Limb (tissue), 2 donors: ENCODE data around the gene ATG10.
"Not testable (repeated sequence)": the region's sequence is repeated elsewhere in the genome, so short reads cannot be mapped to it uniquely, and the experiment has no call there.

Source experiments
- DNase-seq, 2 donors: peaks; one replicate each; pipeline ENCODE4 v3.0.0-alpha.2; 2016; ENCODE audit errors: extremely low spot score in 2 of 2

ATG10 gene

DNA sequence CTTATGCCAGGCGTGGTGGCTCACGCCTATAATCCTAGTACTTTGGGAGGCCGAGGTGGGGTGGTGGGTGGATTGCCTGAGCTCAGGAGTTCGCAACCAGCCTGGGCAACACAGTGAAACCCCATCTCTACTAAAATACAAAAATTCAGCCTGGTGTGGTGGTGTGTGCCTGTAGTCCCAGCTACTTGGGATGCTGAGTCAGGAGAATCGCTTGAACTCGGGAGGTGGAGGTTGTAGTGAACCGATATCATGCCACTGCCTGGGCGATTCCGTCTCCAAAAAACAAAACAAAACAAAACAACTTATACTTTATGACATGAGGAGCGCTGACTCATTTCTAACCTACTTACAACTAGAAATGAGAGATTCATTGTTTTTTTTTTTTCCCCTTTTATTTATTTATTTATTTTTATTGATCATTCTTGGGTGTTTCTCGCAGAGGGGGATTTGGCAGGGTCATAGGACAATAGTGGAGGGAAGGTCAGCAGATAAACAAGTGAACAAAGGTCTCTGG is 10.4 kb downstream of the ATG10 start:
- not testable (repeated sequence) for DNase-seq

DNA sequence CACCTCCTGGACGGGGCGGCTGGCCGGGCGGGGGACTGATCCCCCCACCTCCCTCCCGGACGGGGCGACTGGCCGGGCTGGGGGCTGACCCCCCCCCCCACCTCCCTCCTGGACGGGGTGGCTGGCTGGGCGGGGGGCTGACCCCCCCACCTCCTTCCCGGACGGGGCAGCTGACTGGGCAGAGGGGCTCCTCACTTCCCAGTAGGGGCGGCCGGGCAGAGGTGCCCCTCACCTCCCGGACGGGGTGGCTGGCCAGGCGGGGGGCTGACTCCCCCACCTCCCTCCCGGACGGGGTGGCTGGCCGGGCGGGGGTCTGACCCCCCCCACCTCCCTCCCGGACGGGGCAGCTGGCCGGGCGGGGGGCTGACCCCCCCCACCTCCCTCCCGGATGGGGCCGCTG is 11.3 kb downstream of the ATG10 start:
- DNase-seq: not testable (repeated sequence)

DNA sequence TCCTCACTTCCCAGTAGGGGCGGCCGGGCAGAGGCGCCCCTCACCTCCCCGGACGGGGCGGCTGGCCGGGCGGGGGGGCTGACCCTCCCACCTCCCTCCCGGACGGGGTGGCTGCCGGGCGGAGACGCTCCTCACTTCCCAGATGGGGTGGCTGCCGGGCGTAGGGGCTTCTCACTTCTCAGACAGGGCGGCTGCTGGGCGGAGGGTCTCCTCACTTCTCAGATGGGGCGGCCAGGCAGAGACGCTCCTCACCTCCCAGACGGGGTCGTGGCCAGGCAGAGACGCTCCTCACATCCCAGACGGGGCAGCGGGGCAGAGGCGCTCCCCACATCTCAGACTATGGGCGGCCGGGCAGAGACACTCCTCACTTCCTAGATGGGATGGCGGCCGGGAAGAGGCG is 11.7 kb downstream of the ATG10 start:
- DNase-seq: not testable (repeated sequence)

DNA sequence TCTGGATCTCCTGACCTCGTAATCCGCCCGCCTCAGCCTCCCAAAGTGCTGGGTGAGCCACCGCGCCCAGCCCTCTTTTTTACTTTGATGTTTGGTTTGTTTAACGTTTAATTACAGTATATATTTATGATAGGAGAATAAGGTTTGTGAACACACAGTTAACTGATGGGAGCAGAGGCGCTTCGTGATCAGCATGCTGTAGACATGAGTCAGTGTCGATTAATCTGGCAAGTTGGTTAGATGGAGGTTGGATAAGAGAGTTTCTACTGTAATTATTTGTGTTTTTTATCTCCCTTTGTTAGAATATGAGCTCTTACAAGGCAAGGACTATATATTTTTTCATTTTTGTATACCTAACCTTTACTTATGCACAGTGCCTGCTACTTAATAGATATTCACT is 14.3 kb downstream of the ATG10 start:
- no peak for DNase-seq

DNA sequence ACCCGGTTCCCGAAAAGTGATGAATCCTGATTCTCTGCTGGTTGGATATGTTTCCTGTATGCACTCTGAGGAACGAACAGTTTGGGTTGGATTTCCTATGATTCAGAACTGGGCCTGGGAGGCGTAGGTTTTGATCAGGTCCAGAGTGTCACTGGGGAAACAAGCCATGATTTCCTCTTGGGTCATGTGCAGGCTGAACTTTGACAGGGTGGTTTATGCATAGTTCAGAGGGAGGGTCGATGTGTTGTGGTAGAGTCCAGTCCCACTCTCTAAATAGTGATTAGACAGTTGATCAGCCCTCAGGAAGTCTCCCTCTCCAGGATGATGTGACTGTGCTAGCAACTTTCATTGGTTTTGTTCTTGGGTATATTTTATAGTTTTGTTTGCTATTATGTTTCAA is 17.4 kb downstream of the ATG10 start:
- DNase-seq: no peak

DNA sequence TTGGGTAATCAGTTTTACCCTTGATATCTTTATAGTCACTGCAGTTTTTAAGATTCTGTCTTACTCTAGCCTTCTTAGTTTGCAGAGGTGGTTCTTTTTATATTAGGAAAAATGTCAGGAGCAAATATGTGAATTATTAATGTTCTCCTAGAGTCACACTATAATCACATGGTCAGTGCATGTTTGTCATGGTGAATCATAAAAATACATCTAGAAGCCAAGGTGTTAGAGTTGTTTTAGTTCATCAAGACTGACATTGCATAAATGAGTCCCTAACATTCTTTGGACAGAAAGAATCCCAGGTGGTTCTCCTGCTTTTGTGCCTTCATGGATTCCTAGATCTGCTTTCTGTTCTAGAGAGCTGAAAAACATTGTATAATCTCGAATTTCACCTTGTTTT is 22.9 kb downstream of the ATG10 start:
- no peak for DNase-seq

DNA sequence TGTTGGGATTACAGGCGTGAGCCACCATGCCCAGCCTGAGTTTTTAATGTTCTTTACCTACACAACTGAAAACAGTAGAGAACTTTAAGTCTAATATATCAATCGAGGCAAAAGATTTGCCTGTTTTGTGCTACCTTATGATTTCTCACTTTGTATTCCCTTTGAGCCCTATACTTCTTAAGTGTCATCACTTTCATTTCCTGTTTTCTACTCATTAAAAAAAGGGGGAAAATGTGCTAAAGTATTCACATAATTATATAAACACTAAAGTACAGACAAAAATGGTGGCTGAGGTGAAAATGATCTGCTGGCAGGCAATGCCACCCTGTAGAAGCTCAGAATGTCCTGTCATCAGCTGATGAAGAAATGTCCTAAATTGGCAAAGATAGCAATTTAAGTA is 23.6 kb downstream of the ATG10 start:
- DNase-seq: no peak

DNA sequence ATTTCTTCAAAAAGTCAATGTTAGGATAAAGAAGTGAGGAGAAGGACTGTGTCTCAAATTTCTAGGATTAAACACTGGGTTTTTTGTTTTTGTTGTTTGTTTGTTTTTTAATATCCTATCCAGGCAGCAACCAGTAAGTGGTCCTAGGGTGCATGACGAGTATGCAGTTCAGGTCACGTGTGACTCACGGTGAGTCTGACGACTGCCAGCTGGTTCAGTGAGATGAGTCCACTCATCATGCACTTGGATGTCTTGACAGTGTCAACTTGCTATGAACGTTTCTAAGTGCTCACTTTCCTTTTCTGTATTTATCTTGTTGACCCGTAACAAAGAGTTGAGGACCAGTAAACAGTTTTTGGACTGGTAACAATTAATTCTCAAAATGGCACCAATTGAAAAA is 32.7 kb downstream of the ATG10 start:
- DNase-seq: no peak

DNA sequence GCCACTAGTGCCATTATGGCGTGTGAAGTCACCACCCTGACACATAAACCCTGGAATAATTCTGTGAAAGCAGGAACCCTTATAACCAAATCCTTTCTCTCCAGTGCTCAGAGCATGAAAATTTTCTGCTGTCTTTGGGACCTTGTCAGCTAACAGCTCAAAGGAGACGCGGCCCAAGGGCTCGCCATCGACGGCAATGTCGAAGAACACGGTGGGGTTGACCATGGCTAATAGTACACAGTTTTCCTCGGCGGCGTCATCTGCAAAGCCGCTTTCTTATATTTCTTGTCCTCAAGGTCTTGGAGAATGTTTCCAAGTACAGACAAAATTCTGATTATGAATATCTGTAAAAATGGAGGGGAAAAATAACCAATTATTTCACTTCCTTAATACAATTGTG is 38.0 kb downstream of the ATG10 start:
- DNase-seq: not testable (repeated sequence)

DNA sequence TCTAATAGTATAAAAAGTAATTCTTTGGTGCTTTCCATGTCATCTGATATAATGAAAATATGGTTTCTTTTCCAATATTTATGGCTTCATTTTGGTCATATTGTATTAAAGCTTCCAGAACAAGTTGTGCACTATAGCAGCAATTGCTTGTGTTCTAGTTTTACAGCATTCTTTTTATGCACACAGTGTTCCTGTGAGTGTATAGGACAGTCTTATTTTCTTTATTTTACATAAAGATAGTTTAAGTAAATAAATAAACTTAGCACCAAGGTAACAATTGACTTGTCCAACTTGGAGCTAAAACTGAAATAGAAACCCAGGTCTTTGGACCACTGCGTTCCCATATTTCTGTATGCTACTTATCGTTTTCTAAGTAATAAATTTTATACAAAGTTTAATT is 38.9 kb downstream of the ATG10 start:
- DNase-seq: no peak

DNA sequence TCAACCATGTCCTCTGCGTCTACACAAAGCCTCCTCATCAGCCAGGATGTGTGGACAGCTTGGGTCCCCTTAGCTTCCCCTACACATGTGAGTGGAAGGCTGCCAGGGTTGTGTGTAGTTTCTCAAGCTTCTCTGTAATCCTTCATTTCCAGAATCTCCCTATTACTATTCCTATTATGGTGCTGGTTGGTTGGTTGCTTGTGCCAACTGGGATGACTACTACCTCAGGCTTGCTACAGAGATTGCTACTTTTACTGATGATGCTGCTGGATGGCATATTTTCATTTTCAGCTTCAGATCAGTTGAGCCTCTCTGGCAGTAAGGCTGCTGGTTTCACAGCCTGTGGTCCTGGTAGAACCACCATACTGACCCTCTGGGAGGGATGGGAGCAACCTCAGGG is 39.9 kb downstream of the ATG10 start:
- no peak for DNase-seq

DNA sequence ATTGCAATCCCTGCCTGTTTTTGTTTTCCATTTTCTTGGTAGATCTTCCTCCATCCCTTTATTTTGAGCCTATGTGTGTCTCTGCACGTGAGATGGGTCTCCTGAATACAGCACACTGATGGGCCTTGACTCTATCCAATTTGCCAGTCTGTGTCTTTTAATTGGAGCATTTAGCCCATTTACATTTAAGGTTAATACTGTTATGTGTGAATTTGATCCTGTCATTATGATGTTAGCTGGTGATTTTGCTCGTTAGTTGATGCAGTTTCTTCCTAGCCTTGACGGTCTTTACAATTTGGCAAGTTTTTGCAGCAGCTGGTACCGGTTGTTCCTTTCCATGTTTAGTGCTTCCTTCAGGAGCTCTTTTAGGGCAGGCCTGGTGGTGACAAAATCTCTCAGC is 42.8 kb downstream of the ATG10 start:
- DNase-seq: not testable (repeated sequence)

DNA sequence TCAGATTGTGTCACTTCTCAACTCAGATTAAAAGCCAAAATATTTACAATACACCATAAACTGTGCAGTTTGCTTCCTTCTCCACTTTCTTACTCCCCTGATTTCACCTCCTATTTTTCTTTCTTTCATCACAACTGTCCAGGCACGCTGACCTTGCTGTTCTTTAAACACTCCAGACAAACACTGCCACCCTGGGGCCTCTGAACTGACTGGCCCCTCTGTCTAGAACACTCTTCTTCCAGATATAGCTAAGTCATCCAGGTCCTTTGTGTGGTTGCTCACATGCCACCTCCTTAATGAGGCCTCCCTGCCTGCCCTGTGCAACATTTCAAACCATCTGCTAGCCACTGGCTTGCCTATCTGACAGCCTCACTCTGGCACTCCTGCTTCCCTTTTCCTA is 46.6 kb downstream of the ATG10 start:
- no peak for DNase-seq

DNA sequence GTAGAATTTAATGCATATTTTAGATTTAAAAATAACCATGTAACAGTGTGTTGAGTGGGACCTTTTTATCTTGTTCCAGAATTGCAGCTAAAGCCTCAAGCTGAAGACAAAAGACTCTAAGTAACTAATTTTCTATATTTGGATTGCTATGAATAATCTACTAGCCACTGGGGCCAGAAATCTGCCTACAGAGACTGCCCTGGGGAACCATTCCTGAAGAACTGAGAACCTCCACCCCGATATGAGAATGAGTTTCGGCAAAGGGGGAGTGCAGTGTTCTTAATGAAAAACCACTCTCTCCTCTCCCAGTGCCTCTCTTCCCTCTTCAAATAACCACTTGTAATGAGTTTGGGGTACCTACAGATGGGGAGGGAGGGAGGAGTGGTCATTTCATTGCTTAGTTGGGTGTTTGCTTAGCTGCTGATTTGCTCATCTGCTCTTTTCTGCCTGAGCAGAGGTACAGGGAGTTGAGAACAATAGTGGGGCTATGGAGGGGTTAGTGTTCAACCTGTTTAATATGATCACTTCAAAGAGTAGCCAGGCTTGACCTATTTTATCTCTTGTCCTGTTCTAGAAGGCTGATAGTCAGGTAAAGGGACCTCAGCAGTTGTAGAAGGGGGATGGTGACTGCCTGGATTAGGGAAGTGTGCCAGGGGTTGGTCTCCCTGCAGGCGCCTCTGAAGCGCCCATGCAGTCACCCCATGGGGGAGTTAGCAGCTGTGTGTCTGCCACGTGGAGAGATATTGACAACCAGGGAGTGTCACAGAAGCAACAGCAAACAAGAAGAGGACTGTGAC is 47.7 kb downstream of the ATG10 start:
- no peak for DNase-seq

DNA sequence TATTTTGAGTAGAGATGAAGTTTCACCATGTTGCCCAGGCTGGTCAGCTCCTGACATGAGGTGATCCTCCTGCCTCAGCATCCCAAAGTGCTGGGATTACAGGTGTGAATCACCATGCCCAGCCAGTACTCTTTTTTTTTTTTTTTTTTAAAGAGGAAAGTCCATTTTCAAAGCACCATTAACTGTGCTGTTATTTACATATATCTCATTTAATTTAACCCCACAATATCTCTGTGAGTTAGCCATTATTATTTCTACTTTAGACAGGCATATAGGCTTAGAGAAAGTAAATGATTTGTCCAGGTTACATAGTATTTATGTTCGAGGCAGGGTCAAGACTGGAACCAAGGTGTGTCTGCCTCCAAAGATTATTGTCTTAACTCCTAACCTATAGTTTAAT is 50.7 kb downstream of the ATG10 start:
- DNase-seq: no peak

DNA sequence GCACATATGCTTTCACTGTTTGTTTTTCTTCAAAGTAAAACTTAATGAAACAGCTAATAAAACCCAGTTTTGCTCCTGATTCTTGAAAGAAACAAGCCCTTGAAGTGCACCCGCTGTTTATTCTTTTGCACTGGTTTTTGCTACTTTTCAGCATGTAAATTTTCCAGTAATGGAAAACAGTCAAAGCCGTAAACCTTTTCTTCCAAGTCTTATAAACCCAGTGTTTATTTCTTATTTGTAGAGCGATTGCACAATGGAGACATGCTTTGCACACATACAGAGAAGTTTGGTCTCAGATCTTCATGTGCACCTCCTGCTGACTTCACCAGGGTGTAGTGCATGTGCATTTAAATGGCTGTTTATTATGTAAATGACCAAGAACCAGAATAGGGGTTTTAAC is 51.8 kb downstream of the ATG10 start:
- no peak for DNase-seq

DNA sequence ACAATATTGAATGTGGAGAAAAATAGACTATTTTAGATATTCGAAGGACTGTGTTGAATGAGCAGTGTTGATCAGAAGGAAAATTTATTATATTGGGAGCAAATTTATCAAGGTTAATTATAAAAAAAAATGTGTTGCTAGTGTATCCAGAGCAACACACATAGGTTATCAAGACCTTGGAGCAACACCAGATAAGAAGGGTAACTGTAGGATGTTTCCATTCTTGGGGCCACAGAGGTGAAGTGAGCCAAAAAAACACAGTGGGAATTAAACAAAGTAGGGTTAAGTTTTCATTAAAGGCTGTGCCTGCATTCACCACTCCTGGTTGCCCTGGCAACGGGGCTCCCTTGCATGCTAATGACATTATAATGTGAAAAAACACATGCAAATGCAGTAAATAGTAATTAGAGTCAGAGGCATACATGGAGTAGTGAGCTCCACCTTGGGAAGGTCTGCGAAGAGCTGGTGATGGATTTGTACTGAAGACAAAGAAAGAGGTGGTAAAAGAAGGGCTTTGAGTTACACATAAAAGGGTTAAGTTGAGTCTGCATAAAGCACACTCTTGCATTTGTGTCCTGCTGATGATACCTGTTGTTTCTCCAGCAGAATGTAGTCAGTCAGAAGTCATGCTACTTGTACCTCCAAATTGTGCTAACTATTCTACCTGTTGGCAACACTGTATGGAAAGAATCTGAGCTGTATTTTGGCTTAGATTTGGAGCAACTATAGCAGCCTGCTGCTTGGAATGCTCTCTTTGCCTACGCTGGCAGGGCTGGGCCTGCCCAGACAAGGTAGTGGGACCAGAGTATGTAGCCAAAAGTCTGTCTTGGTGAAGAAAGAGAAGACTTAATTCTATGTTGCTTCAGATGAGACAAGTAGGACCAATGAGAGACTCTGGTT is 59.6 kb downstream of the ATG10 start:
- DNase-seq: no peak

DNA sequence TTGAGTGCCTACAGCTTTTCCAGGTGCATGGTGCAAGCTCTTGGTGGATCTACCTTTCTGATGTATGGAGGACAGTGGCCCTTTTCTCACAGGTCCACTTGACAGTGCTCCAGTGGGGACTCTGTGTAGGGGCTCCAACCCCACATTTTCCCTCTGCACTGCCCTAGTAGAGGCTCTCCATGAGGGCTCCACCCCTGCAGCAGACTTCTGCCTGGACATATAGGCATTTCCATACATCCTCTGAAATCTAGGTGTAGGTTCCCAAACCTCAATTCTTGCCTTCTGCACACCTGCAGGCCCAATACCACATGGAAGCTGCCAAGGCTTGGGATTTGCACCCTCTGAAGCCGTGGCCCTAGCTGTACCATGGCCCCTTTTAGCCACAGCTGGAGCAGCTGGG is 71.1 kb downstream of the ATG10 start:
- not testable (repeated sequence) for DNase-seq

DNA sequence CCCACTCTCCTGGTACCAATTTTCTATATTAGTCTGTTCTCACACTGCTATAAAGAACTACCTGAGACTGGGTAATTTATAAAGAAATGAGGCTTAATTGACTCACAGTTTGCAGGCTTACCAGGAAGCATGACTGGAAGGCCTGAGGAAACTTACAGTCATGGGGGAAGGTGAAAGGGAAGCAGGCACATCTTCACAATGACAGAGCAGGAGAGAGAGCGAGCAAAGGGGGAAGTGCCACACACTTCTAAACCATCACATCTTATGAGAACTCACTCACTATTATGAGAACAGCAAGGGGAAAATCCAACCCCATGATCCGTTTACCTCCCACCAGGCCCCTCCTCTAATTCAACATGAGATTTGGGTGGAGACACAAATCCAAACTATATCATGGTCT is 72.2 kb downstream of the ATG10 start:
- no peak for DNase-seq

DNA sequence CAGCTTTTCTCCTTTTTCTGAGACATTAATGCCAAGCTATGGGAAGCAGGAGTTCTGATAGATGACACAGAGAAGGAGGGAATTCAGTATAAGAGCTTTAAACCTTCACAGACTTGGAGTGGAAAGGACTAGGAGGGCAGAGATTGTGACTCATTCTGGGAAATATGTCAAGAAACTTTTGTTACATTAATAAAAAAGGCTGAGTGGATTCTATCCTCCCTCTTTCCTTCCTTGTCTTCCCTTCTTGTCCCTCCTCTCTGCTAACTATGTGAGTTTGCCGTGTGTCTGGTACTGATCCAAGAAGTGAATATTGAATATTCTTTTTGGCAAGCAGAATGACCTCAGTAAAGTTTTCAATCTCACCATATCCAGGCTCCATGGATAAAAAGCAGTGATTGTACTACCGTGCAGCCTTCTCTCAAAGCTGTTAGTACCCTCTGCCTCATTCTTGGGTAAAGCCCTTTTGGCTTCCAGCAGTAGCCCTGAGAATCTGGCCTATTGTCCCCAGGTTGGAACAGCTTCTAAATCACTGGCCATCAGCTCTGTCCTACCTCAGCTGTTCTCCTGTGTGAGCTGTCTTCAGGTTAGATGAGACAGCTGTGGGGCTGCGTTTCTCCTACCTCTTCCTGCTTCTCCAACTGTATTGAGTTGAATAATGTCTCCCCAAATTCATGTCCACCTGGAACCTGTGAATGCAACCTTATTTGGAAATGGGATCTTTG is 73.9 kb downstream of the ATG10 start:
- DNase-seq: peak in 1 of 2 donors; percentile 51

DNA sequence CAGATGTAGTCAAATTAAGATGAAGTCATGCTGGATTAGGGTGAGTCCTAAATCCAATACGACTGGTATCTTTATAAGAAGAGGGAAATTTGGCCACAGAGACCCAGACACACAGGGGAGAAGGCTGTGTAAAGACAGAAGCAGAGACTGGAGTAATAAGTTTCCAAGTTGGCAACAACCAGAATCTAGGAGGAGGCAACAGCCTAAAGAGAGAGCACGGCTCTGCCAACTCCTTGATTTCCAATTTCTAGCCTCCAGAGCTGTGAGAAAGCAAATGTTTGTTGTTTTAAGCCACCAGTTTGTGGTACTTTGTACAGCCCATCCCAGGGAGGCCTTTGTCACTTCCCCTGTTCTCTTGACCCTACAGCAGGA is 74.4 kb downstream of the ATG10 start:
- no peak for DNase-seq

DNA sequence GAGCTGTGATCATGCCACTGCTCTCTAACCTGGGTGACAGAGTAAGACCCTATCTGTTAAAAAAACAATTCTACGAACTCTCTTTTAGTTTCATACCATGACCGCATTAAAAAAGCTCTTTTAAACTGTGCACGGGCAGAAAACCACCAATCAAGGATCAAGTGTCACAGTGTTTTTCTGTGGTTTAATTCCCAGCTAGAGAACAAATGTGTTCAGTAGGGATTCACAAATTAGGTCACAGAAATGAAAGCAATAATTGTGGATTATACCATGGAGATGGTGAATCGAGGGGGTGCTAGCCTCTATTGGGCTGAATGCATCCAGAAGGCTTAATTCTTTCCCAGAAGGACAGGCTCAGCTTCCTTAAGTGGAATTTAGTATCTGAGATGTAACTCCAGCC is 79.1 kb downstream of the ATG10 start:
- no peak for DNase-seq
